Kidney (tissue), 14 donors: ENCODE results near the gene MTOR. TPM values are rescaled to one million over a fixed set of nuclear protein-coding genes. Genes with fewer than 3 reads are reported as not detected.

ENCODE experiments used
- DNase-seq, 5 donors: peaks; one replicate each; pipeline ENCODE4 v3.0.0-alpha.2; 2013 to 2020
- FAIRE-seq: peaks from 2 replicates; lab custom pipeline; 2012; peaks lifted over from hg19 to GRCh38; lab: Jason Lieb, UNC
- H3K27ac ChIP-seq, 2 donors: one replicate each; pipeline ENCODE4 v1.7.0; 2013; ENCODE audit warnings: low read depth in 2 of 2, low read length in 2 of 2, inconsistent platforms in 1 of 2
- H3K27me3 ChIP-seq: one replicate; pipeline ENCODE4 v1.7.1; 2013; ENCODE audit warnings: low read length, inconsistent platforms; ENCODE audit not compliant: control insufficient read depth, insufficient read depth
- H3K36me3 ChIP-seq, 3 donors: one replicate each; pipeline versions ENCODE4 v1.7.0 to v1.7.1; 2013; ENCODE audit warnings: low read length in 3 of 3, control low read depth in 1 of 3, inconsistent platforms in 1 of 3; ENCODE audit not compliant: insufficient read depth in 3 of 3, control insufficient read depth in 2 of 3
- H3K4me1 ChIP-seq, 3 donors: one replicate each; pipeline versions ENCODE4 v1.7.0 to v1.7.1; 2013; ENCODE audit warnings: low read length in 3 of 3, inconsistent platforms in 1 of 3, low read depth in 1 of 3; ENCODE audit not compliant: control insufficient read depth in 2 of 3, insufficient read depth in 2 of 3
- H3K4me3 ChIP-seq, 3 donors: one replicate each; pipeline versions ENCODE4 v1.7.0 to v1.8.1; 2013; ENCODE audit warnings: low read length in 3 of 3, control low read depth in 1 of 3, inconsistent platforms in 1 of 3
- H3K9ac ChIP-seq, 3 donors: one replicate each; pipeline versions ENCODE4 v1.7.0 to v1.7.1; 2013; ENCODE audit warnings: low read length in 3 of 3, control low read depth in 1 of 3, inconsistent platforms in 1 of 3
- H3K9me3 ChIP-seq, 3 donors: one replicate each; pipeline versions ENCODE4 v1.7.0 to v1.7.1; 2013; ENCODE audit warnings: low read length in 3 of 3, control low read depth in 1 of 3, inconsistent platforms in 1 of 3; ENCODE audit not compliant: control insufficient read depth in 2 of 3, insufficient read depth in 1 of 3
- intact Hi-C: fragments of 100-400 bp; cut with DNase I; formaldehyde crosslinking; loops from one replicate; pipeline ENCODE4 v1.11.1; 2022
- polyA plus RNA-seq: library from polyadenylated mRNA; stranded (reverse); fragments of 350-450 nt; fragmentation: Illumina TruSeq; extraction: RNeasy Lipid Tissue Mini Kit (QIAGEN cat#74804); gene quantifications from one replicate; pipeline ENCODE4 v1.2.3, GENCODE V29; 2014; ENCODE audit warnings: low read depth, low replicate concordance; ENCODE audit not compliant: insufficient read depth
- total RNA-seq: library from RNA; stranded (reverse); fragmentation: NEBNext Ultra II Directional; extraction: Animal tissue kit (Norgen Biotek cat#: 25700); gene quantifications from one replicate; pipeline ENCODE4 v1.2.1, GENCODE V29; 2021
- TF ChIP-seq, protein P1 (sequence below): IDR thresholded peaks from 3 replicates; pipeline ENCODE4 v1.5.1; 2012; ENCODE audit warnings: mild to moderate bottlenecking, moderate library complexity, borderline replicate concordance; ENCODE audit not compliant: insufficient read depth; ENCODE audit errors: extremely low read depth
- donor health status: control.
- donor health status: control.
- donor health status: control.
- donor health status: control.
- donor health status: control.
- donor health status: DM: yes; HTN: yes; CAD: no.
- donor health status: Normal renal cell carcinoma (clear cell type).

Gene MTOR
- total and polyA plus RNA-seq, 2 donors from 2014 or later = 16.0 to 36.8 TPM

DNA sequence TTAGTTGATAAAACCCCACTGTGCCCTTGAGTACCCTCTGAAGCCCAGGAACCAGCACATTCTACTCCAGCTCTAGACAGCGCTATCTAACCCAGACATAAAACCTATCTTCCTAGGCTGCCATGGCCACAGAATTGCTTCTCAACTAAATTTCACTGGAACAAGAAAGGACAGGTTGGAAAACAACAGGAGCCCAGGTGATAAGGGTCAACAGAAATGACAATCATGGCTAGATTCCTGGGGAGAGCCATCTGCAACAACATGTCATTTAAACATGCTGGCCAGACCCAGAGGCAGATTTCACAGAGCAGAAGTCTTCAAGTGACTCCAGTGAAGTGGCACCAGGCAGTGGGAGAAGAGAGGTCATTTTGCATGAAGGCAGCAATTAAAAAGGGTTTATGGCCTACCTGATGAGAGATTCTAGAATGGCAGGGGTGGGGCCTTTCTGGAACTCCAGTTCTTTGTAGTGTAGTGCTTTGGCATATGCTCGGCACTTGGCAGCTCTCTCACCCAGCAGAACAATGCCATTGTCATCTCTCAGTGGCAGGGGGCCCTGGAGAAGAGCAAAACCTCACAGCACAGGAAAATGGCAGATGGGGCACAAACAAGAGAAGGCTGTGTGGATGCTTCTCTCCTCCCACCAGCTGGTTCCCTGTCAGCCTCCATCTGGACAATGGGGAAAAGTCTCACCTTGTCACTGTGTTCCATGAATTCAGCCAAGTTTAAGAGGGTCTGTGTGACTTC lies 63.3 kb downstream of the MTOR start:
- no peaks in the 10 kb centered on the region for H3K27me3 ChIP-seq
- H3K36me3 ChIP-seq = peaks cover 4 to 22% (median 19%) of the 10 kb centered on the region in 3 donors
- TF ChIP-seq, protein P1, sequence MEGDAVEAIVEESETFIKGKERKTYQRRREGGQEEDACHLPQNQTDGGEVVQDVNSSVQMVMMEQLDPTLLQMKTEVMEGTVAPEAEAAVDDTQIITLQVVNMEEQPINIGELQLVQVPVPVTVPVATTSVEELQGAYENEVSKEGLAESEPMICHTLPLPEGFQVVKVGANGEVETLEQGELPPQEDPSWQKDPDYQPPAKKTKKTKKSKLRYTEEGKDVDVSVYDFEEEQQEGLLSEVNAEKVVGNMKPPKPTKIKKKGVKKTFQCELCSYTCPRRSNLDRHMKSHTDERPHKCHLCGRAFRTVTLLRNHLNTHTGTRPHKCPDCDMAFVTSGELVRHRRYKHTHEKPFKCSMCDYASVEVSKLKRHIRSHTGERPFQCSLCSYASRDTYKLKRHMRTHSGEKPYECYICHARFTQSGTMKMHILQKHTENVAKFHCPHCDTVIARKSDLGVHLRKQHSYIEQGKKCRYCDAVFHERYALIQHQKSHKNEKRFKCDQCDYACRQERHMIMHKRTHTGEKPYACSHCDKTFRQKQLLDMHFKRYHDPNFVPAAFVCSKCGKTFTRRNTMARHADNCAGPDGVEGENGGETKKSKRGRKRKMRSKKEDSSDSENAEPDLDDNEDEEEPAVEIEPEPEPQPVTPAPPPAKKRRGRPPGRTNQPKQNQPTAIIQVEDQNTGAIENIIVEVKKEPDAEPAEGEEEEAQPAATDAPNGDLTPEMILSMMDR = no peak
- FAIRE-seq (no peak), DNase-seq (no peak)
- H3K9ac ChIP-seq = no peak overlapping the region
- no peak overlapping the region for H3K4me3 ChIP-seq
- peaks cover 0 to 4% (median 0%) of the 10 kb centered on the region in 3 donors for H3K4me1 ChIP-seq
- no peak overlapping the region for H3K27ac ChIP-seq
- intact Hi-C loops = no loop called here
- H3K9me3 ChIP-seq = no peaks in the 10 kb centered on the region

DNA sequence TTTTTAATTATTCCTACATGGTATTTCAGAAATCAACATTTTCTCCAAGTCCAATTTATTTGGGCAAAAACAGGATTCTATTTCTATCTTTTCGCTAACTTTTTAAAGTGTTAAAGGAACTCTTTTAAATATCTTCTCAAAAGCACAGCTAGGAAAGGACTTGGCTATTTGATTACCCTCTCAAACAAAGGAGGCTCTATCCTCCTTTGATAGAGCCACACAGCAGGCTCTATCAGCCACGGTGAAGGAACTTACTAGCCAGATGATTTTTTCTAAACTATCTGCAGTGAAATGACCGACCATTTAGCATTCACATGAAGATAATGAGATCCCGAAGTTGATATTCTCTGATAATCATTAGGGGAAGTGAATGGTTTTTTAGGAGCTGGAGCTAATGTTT lies 64.1 kb downstream of the MTOR start:
- Histone ChIP-seq H3K36me3 (peaks cover 4 to 24% (median 21%) of the 10 kb centered on the region in 3 donors), H3K27ac (no peak overlapping the region), H3K4me3 (no peak overlapping the region), H3K27me3 (no peaks in the 10 kb centered on the region), H3K9me3 (no peaks in the 10 kb centered on the region), H3K4me1 (peaks cover 0 to 4% (median 0%) of the 10 kb centered on the region in 3 donors), H3K9ac (no peak overlapping the region)
- TF ChIP-seq, protein P1 = no peak
- intact Hi-C loops = no loop called here
- no peak for DNase-seq
- no peak for FAIRE-seq

DNA sequence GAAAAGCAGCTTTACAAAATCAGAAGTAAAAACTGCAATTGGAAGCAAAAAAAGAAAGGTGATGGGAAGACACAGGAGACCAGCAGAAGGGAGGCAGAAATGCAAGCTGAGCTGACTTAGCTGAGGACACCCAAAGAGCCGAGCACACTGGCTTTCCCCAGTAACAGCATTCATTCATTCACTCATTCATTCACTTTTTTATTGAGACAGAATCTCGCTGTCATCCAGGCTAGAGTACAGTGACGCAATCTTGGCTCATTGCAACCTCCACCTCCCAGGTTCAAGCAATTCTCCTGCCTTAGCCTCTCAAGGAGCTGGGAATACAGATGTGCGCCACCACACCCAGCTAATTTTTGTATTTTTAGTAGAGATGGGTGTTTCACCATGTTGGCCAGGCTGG lies 65.0 kb downstream of the MTOR start:
- FAIRE-seq (no peak), DNase-seq (no peak)
- TF ChIP-seq, protein P1 = no peak
- peaks cover 0 to 4% (median 0%) of the 10 kb centered on the region in 3 donors for H3K4me1 ChIP-seq
- no peak overlapping the region for H3K27ac ChIP-seq
- H3K27me3 ChIP-seq = no peaks in the 10 kb centered on the region
- H3K4me3 ChIP-seq = no peak overlapping the region
- intact Hi-C loops = no loop called here
- H3K9me3 ChIP-seq = no peaks in the 10 kb centered on the region
- H3K9ac ChIP-seq = no peak overlapping the region
- peaks cover 4 to 26% (median 21%) of the 10 kb centered on the region in 3 donors for H3K36me3 ChIP-seq

DNA sequence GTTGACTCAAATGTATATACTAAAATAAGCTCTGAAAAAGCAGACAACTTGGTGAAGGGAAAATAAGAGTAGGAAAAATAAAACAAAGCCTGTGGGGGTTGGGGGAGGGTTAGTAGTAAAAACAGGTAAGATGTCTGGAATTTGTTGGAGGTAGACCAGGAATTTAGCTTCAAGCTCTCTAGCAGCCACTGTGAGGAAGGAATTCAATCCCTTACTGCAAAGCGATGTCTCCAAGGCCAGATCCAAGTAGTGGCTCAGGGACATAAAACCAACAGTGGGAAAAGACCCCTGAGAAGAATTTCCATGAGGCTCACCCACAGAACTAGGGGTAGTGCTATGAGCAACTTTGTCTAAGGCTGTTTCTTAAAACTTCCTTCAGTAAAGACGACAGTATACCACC lies 65.4 kb downstream of the MTOR start:
- TF ChIP-seq, protein P1 = no peak
- Histone ChIP-seq H3K36me3 (peaks cover 4 to 28% (median 21%) of the 10 kb centered on the region in 3 donors), H3K9me3 (no peaks in the 10 kb centered on the region), H3K4me1 (peaks cover 0 to 4% (median 0%) of the 10 kb centered on the region in 3 donors), H3K27me3 (no peaks in the 10 kb centered on the region), H3K9ac (no peak overlapping the region), H3K27ac (no peak overlapping the region), H3K4me3 (no peak overlapping the region)
- no peak for DNase-seq
- intact Hi-C loops = no loop called here
- FAIRE-seq = no peak
